ENCODE results near the gene VSIG4.

DNA sequence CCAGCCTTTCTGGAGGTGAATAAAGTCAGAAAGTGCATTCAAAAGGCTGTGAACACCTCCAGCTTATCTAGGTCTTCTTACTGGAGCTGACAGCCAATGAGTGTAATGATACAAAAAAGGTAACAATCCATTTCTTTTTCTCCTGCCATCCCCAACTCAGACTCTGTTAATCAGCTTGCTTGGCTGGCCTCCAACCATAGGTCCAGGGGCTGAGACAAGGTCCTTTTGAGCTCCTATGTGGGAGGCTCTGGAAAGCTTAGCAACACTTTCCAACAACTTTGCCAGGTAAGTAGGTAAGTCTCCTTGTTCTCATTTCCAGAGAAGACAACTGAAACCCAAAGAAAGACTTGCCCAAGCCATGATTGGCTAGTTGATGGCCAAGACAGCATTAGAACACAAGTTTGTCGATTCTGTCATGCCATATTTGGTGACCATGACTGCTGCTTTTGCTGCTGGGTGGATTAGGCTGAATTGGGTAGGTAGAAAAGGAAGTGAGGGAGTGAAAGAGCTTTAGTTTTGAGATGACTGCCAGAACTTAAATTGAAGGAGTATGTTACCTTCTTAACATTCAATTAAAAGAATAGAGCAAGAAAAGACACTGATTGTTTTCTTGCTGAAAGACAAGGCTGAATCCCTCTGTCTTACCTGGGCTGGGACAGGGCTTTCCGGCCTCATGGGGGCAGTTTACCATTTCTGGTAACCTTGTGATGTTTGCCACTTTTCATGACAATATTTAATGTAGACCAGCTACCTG, 22.8 kb downstream of the VSIG4 start:
- TF ChIP-seq, protein P1, sequence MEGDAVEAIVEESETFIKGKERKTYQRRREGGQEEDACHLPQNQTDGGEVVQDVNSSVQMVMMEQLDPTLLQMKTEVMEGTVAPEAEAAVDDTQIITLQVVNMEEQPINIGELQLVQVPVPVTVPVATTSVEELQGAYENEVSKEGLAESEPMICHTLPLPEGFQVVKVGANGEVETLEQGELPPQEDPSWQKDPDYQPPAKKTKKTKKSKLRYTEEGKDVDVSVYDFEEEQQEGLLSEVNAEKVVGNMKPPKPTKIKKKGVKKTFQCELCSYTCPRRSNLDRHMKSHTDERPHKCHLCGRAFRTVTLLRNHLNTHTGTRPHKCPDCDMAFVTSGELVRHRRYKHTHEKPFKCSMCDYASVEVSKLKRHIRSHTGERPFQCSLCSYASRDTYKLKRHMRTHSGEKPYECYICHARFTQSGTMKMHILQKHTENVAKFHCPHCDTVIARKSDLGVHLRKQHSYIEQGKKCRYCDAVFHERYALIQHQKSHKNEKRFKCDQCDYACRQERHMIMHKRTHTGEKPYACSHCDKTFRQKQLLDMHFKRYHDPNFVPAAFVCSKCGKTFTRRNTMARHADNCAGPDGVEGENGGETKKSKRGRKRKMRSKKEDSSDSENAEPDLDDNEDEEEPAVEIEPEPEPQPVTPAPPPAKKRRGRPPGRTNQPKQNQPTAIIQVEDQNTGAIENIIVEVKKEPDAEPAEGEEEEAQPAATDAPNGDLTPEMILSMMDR (IDR thresholded peaks at IDR 0.05) = no peak
- TF ChIP-seq POLR2A (IDR thresholded peaks at IDR 0.05) = no peak

All from testis (tissue), 2 donors.